HFFc6 (cell line): ENCODE measurements around the gene GRIK1. TPM values are rescaled to one million over a fixed set of nuclear protein-coding genes. Genes with fewer than 3 reads are reported as not detected.

Experiments
- DNase-seq: peaks from one replicate; pipeline ENCODE4 v3.0.0-alpha.2; 2018
- H3K27ac Mint-ChIP-seq: 2 replicates; pipeline ENCODE4 v1.8.0; 2020; ENCODE audit warnings: mild to moderate bottlenecking, mixed read lengths
- H3K27me3 Mint-ChIP-seq: 2 replicates; pipeline ENCODE4 v1.8.0; 2021; ENCODE audit warnings: mild to moderate bottlenecking, moderate library complexity, mixed read lengths; ENCODE audit not compliant: insufficient read depth
- H3K36me3 Mint-ChIP-seq: 2 replicates; pipeline ENCODE4 v1.8.0; 2021; ENCODE audit warnings: low read depth, mixed read lengths
- H3K4me1 Mint-ChIP-seq: 2 replicates; pipeline ENCODE4 v1.8.0; 2020; ENCODE audit warnings: low read depth, mixed read lengths
- H3K4me3 Mint-ChIP-seq: 2 replicates; pipeline ENCODE4 v1.8.0; 2020; ENCODE audit warnings: mild to moderate bottlenecking, moderate library complexity, mixed read lengths
- H3K9me3 Mint-ChIP-seq: 2 replicates; pipeline ENCODE4 v1.8.0; 2020; ENCODE audit warnings: mild to moderate bottlenecking, mixed read lengths
- total RNA-seq, 6 experiments: library from RNA; stranded (reverse); fragmentation: NEBNext Ultra II Directional; extraction: Animal tissue kit (Norgen Biotek cat#: 25700); gene quantifications; 2 replicates in 1 of 6; 3 replicates in 5 of 6; pipeline ENCODE4 v1.2.3, GENCODE V29; 2021
- TF ChIP-seq, protein P1 (sequence below): fragments of 200-600 bp; sonication (generic); IDR thresholded peaks from 2 replicates; pipeline ENCODE4 v1.5.0; 2021; ENCODE audit warnings: antibody characterized with exemption, mild to moderate bottlenecking

Gene GRIK1
- total RNA-seq, 6 experiments from 2014 or later = not detected

DNA sequence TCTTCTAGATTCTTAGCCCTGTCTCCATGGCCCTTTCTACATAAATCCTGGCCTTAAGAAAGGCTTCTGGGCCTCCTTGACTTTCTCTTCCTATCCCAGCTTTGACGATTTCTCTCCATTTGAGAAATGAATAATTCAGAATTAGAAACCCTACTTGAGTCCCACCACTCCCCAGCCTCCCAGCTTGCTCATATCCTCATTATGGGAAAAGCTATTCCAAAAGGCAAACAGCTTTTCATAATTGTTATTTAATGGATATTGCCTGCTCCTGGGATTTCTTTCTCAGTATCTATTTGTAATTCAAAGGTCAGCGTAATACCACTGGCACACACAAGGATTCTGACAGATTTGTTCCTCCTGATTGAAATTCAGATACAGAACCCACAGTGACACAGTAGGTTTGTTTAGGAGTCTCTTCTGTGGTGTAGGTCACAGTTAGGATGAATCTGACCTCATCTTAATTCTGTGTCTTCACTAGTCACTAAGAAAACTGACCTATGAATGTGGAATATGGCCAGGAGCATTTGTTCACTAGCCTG, 121.3 kb downstream of the GRIK1 start:
- no peaks in the 10 kb centered on the region for H3K36me3 Mint-ChIP-seq
- no peaks in the 10 kb centered on the region for H3K4me1 Mint-ChIP-seq
- H3K27me3 Mint-ChIP-seq = no peaks in the 10 kb centered on the region
- DNase-seq = no peak
- peaks cover 24% of the 10 kb centered on the region for H3K9me3 Mint-ChIP-seq
- no peak overlapping the region for H3K27ac Mint-ChIP-seq
- no peak overlapping the region for H3K4me3 Mint-ChIP-seq
- TF ChIP-seq, protein P1, sequence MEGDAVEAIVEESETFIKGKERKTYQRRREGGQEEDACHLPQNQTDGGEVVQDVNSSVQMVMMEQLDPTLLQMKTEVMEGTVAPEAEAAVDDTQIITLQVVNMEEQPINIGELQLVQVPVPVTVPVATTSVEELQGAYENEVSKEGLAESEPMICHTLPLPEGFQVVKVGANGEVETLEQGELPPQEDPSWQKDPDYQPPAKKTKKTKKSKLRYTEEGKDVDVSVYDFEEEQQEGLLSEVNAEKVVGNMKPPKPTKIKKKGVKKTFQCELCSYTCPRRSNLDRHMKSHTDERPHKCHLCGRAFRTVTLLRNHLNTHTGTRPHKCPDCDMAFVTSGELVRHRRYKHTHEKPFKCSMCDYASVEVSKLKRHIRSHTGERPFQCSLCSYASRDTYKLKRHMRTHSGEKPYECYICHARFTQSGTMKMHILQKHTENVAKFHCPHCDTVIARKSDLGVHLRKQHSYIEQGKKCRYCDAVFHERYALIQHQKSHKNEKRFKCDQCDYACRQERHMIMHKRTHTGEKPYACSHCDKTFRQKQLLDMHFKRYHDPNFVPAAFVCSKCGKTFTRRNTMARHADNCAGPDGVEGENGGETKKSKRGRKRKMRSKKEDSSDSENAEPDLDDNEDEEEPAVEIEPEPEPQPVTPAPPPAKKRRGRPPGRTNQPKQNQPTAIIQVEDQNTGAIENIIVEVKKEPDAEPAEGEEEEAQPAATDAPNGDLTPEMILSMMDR = no peak

DNA sequence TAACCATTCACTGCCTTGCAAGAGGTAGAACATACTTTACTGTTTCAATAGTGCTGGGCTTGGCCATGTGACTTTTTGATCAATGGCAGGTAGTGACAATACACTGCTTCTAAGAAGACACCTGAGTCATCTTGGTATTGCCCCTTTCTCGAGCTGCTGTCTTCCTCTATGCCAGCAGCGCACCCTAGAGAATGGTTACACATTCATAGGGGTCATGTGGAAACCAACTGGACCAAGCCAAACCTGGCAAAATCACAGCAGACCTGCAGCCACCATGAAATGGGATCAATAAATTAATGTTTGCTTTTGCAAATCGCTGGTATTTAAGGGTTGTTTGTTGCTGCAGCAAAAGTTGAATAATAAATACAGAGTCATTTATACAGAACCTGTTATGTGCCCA, 122.3 kb downstream of the GRIK1 start:
- DNase-seq = no peak
- Mint-ChIP-seq H3K9me3 (peaks cover 20% of the 10 kb centered on the region), H3K27me3 (no peaks in the 10 kb centered on the region), H3K4me1 (no peaks in the 10 kb centered on the region), H3K4me3 (no peak overlapping the region), H3K36me3 (no peaks in the 10 kb centered on the region), H3K27ac (no peak overlapping the region)
- TF ChIP-seq, protein P1 = no peak

DNA sequence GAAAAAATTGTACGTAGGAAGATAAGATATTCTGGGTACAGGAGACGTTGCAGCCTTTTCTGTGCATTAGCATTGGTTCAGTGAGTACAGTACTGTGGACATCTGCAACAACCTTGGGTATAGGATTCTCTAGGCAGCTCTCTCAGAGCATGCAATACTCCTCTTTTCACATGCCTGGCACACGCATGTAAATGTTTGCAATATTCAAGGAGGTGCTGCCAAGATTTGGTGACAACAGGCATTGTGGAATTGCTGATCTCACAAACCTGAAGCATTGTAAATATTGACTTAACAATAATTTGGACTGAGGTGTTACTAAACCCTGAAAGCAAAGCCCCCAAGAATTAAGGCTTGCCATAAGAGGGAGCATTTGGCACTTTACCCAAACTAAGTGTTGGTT, 126.8 kb downstream of the GRIK1 start:
- TF ChIP-seq, protein P1 = no peak
- H3K27me3 Mint-ChIP-seq = no peaks in the 10 kb centered on the region
- H3K9me3 Mint-ChIP-seq = peaks cover 12% of the 10 kb centered on the region
- no peak overlapping the region for H3K4me3 Mint-ChIP-seq
- no peak overlapping the region for H3K27ac Mint-ChIP-seq
- no peaks in the 10 kb centered on the region for H3K4me1 Mint-ChIP-seq
- no peaks in the 10 kb centered on the region for H3K36me3 Mint-ChIP-seq
- no peak for DNase-seq

DNA sequence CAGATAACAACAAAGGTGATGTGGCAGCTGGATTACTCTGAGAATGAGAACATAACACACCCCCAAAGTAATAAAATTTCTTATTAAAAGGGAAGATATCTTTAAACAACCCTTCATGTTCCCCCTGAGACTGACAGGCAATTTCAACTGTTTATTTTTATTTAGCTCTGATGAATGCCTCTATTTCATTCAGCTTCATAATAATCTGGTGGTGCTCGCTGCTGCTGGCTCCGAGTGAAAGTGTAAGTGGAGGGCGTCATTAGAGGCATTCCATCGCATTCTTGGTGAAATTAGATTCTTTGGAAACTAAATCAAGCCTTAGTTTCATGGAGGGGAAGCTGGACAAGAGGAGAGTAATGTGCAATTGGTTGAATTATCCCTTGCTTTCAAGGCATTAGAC, 128.9 kb downstream of the GRIK1 start:
- H3K27ac Mint-ChIP-seq = no peak overlapping the region
- H3K36me3 Mint-ChIP-seq = no peaks in the 10 kb centered on the region
- peaks cover 11% of the 10 kb centered on the region for H3K9me3 Mint-ChIP-seq
- DNase-seq = no peak
- H3K4me1 Mint-ChIP-seq = no peaks in the 10 kb centered on the region
- H3K27me3 Mint-ChIP-seq = no peaks in the 10 kb centered on the region
- H3K4me3 Mint-ChIP-seq = no peak overlapping the region
- TF ChIP-seq, protein P1 = no peak

DNA sequence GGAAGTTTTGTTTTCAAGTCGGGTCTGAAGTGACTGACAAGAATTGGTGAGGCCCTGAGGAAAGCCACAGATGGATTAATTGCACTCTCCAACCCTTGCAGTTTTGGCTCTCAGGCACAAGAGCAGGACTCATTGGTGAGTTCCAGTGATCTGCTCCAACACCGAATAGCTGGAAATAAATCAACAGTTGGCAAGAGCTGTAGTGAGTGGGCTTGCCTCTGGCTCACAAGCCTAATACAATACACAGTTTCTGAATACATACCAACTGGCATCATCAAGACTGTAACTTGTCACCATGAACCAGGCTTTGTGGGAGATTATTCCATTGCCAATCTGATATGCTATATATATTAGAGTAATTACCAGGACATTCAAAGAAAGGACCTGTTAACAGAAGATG, 131.6 kb downstream of the GRIK1 start:
- Mint-ChIP-seq H3K27me3 (no peaks in the 10 kb centered on the region), H3K9me3 (peaks cover 4% of the 10 kb centered on the region), H3K4me3 (no peak overlapping the region), H3K27ac (no peak overlapping the region), H3K36me3 (no peaks in the 10 kb centered on the region), H3K4me1 (no peaks in the 10 kb centered on the region)
- TF ChIP-seq, protein P1 = no peak
- no peak for DNase-seq

DNA sequence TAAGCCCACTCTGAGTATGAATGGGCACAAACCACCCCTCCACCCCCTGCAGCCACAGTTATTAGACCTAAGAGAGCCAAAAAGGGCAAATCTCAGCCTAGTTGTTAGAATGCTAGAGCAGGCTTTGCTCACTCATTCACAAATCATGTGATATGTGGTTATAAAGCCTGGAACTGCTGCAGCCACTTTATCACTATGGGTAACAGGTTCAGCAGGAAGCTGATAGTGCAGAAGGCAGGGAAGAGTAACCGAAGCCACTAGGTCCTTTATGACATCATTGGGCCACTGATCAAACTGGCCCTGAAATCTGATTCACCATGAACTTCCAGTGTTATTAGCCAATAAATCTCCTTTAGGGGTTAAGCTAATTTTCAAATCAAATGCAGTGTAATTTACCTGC, 134.7 kb downstream of the GRIK1 start:
- H3K27me3 Mint-ChIP-seq = 0 out of 2 replicates have a peak, but pooled peaks cover 2% of the 10 kb centered on the region
- DNase-seq = no peak
- no peak overlapping the region for H3K4me3 Mint-ChIP-seq
- H3K9me3 Mint-ChIP-seq = peaks cover 16% of the 10 kb centered on the region
- H3K4me1 Mint-ChIP-seq = no peaks in the 10 kb centered on the region
- no peak overlapping the region for H3K27ac Mint-ChIP-seq
- H3K36me3 Mint-ChIP-seq = no peaks in the 10 kb centered on the region
- TF ChIP-seq, protein P1 = no peak
